ENCODE measurements around the gene SPTLC1. TPM values are rescaled to one million over a fixed set of nuclear protein-coding genes. Genes with fewer than 3 reads are reported as not detected.
"Not testable (repeated sequence)": the region's sequence is repeated elsewhere in the genome, so short reads cannot be mapped to it uniquely, and the experiment has no call there.

The SPTLC1 gene
- total RNA-seq, 1 donor from 2014 or later: 100 TPM

- DNase-seq: no peak
Measured at GRCh38 chr9:92030367-92030766, 84.8 kb downstream of the SPTLC1 start.

GRCh38 chr9:92029553-92029952, 85.7 kb downstream of the SPTLC1 start:
- DNase-seq: no peak

DNA sequence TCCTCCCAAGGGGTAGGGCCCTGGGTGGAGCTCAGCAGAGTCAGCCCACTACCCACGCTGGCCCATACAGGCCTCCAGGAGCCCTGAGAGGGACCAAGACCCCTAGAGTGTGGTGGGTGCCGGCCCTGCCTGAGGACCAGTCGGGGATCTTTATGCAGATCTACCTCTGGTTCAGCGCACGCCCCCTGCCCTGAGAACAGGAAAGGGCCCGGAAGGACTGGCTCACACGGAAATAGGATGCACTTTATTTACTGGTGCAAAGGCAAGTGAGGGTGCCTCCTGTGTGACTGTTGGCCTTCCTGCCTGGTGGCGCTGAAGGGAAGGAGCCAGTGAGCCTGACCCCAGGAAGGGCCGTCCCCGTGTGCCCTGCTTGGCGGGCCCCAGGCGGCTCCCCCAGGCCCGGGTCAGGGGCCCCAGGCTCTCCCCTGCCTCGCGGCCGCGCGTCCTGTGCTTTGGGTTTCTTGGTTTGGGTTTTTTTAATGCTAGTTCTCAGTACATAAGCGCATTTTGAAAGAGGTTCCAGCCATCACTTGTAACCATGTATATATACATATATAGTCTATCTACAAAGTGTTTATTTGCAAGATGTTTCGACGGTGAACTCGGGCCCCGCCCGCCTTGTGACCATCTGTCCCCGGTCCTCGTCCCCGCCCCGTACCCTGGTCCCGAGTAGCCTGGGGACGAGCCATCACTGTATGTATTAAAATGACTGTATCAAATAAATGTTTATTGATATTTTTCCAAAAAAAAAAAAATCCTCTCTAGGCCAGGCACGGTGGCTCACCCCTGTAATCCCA, 88.8 kb downstream of the SPTLC1 start:
- DNase-seq: no peak

DNA sequence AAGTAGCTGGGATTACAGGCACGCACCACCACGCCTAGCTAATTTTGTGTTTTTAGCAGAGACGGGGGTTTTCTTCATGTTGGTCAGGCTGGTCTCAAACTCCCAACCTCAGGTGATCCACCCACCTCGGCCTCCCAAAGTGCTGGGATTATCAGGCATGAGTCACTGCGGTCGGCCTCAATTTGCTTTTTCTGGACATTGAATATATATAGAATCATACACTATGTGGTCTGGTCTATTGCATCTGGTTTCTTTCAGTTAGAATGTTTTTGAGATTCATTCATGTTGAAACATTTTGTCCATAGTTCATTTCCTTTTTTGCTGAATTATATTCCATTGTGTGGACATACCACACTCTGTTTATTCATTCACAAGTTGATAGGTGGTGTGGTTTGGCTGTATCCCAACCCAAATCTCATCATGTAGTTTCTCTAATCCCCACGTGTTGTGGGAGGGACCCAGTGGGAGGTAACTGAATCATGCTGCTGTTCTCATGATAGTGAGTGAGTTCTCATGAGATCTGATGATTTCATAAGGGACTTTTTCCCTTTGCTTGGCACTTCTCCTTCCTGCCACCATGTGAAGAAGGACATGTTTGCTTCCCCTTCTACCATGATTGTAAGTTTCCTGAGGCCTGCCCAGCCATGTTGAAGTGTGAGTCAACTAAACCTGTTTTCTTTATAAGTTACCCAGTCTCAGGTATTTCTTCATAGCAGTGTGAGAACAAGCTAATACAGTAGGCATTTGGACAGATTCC, 93.2 kb downstream of the SPTLC1 start:
- not testable (repeated sequence) for DNase-seq

- no peak for DNase-seq
Measured at GRCh38 chr9:92019658-92020057, 95.6 kb downstream of the SPTLC1 start.

DNA sequence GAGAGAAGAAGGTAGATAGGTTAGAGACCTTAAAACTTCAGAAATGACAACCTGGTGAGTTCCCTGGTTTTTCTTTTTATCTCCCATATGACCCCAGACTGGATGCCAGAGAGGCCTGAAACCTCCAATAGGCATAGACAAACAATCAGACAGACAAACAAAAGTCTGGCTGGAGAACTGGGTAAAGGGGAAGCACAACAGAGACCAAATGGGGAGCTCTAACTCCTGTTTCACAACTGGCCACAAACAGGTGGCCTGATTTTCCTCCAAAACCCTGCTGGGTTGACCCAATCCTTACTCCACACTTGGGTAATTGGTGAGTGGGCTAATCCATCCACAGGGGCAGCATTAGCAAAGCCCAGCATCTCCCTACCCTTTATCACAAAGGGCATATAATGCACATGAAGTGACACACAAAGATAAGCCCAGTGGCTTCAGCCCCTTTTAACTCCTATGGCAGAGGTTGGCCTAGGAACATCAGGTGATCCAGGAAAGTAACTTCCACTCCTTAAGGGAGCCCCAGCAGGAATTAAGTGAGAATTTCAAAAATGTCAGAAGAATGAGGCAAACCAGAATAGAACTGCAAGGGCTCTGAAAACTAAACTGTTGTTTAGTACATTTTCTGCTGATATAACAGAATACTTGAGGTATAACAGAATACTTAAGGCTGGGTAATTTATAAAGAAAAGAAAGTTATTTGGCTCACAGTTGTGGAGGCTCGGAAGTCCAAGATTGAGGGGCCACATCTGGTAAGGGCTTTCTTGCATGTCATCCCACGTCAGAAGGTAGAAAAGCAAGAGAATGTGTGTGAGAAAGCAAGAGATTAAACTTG, 104.3 kb downstream of the SPTLC1 start:
- no peak for DNase-seq

DNA sequence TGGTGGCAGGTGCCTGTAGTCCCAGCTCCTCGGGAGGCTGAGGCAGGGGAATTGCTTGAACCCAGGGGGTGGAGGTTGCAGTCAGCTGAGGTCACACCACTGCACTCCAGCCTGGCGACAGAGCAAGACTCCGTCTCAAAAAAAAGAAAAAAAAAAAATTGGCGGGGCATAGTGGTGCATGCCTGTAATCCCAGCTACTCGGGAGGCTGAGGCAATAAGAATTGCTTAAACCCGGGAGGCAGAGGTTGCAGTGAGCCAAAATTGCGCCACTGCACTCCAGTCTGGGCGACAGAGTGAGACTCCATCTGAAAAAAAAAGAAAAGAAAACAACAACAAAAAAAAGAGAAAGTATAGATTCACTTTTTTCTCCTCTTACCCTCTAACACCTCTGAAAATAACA, 105.0 kb downstream of the SPTLC1 start:
- not testable (repeated sequence) for DNase-seq

DNA sequence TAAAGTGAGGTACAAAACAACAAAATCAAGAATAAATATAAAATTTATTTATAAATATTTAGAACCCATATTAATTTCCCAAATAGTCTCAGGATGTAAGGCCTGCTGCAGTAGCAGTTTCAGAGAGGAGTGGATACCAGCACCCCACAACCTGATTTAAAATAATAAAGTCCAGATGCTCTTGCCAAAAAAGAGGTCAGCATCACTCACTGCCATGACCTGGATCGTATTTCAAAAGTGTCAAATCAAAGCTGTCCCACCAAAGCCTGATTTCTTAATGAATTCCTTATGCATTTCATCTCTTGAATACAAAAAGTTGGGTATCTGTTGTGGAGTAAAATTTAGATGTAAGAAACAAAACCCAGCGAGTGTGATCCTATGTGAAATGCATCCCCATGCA, 107.2 kb downstream of the SPTLC1 start:
- no peak for DNase-seq

- no peak for DNase-seq
Measured at GRCh38 chr9:92004045-92004392, 111.2 kb downstream of the SPTLC1 start.

- DNase-seq: no peak
Measured at GRCh38 chr9:92003308-92004044, 111.7 kb downstream of the SPTLC1 start.

DNA sequence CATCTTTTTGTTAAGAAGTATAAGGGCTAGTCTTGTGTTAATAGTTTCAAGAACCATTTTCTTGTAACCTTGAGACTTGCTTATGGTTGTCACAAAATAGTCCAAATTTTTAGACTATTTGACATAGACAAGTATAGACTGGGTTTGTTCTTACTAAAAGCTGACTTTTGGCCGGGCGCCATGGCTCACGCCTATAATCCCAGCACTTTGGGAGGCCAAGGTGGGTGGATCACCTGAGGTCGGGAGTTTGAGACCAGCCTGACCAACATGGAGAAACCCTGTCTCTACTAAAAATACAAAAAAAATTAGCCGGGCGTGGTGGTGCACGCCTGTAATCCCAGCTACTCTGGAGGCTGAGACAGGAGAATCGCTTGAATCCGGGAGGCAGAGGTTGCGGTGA, 113.3 kb downstream of the SPTLC1 start:
- not testable (repeated sequence) for DNase-seq

DNA sequence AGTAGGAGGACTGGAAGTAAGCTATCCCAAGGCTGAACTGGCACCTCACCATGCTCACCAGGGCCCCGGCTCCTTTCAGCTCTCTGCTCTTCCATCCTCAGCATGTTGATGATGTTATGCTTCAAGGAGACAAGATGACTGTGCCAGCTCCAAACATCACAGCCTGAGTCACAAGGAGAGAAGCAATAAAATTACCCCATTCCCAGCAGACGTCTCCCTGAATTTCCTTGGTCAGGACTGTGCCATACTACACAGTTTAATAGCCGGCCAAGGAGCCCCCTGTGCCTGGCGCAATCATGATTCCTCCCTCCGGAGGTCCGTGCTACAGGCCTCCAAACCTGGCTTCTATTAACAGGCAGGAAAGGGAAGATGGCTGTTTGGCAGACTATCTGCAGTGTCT, 114.0 kb downstream of the SPTLC1 start:
- no peak for DNase-seq

DNA sequence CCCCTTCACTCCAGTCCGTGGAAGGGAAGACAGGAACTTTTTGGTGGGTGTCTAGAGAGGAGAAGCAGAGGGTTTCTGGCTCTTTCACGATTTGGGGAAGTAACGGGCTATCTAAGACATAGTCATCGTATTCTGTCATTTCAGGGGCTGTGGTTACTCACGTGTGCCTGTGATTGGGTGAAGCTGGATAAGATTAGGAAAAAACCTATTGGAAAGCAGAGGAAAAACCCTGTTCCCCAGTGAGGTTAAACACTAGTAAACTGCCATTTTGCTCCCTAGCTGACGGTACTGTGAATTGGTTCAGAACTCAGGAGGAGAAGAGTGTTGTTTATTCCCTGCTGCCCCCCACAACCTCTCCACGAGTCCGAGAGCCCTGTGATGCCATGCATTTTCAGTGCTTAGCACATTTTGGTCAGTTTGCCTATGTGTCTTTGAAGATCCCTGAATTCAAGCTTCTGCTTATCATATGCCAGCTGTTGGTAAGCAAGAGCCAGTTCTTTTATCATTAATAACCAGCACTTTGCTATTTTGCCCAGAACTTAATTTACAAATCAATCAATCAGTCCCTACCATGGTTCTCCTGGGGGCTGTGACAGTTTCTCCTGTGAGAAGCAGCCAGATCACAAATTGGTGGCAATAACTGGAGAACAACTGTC, 120.1 kb downstream of the SPTLC1 start:
- DNase-seq: no peak

DNA sequence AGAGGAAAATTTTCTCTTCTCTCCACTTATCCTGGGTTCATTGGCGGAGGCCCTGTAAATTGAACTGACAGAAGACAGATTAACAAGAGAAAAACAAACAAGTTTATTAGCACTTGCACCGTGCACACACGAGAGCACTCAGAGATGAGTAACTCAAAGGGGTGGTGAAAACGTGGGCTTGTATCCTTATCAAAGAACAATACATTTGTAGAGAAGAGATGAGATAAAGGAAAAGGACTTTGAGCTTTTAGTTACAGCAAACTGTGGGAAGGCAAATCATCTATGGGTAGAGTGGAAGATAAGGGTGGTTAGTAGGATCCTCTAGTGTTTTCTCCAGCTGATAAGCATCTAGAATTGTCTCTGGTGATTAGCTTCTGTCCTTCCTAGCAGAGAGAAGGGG, 120.8 kb downstream of the SPTLC1 start:
- no peak for DNase-seq

- peak; percentile 97 for DNase-seq
Measured at GRCh38 chr9:91992461-91993041, 122.7 kb downstream of the SPTLC1 start.

- DNase-seq: peak; percentile 90
Measured at GRCh38 chr9:91991721-91992341, 123.4 kb downstream of the SPTLC1 start.

GRCh38 chr9:91986248-91986647, 129.0 kb downstream of the SPTLC1 start:
- DNase-seq: no peak

DNA sequence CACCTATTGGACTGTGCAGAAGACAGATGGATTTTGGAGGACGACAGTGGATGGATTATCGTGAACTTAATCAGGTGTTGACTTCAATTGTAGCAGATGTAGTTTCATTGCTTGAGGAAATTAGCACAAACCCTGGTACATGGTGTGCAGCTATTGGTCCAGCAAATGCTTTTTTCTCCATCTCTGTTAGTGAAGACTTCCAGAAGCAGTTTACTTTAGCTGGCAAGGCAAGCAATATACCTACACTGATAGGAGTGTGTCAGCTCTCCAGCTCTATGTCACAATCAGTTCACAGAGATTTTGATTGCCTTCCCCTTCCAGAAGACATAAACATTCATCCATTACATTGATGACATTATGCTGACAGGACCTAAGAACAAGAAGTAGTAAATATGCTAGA, 129.5 kb downstream of the SPTLC1 start:
- DNase-seq: no peak

Data from skin of body (tissue), 2 donors.